Breast epithelium (tissue), 4 donors: ENCODE measurements around the gene FOXL2. TPM values are rescaled to one million over a fixed set of nuclear protein-coding genes. Genes with fewer than 3 reads are reported as not detected.

Experiments used
- DNase-seq, 2 donors: peaks; one replicate each; pipeline ENCODE4 v3.0.0-alpha.2; 2019; ENCODE audit warnings: low spot score in 2 of 2
- H3K27ac ChIP-seq, 2 donors: fragments of 200-600 bp; sonication (generic) in 1 of 2; one replicate each; pipeline ENCODE4 v1.5.1; 2016 to 2019; ENCODE audit warnings: mild to moderate bottlenecking in 1 of 2
- H3K27me3 ChIP-seq, 2 donors: fragments of 200-600 bp; sonication (generic) in 1 of 2; one replicate each; pipeline versions ENCODE4 v1.5.1 to v1.6.0; 2017 to 2019; ENCODE audit warnings: control low read depth in 1 of 2, mild to moderate bottlenecking in 1 of 2
- H3K36me3 ChIP-seq: fragments of 200-600 bp; one replicate; pipeline ENCODE4 v1.5.1; 2019
- H3K4me1 ChIP-seq, 2 donors: fragments of 200-600 bp; sonication (generic); one replicate each; pipeline ENCODE4 v1.5.1; 2016 to 2019; ENCODE audit warnings: control low read depth in 1 of 2
- H3K4me3 ChIP-seq, 3 donors: fragments of 200-600 bp; sonication (generic); 1 replicate in 2 of 3; 2 replicates in 1 of 3; pipeline ENCODE4 v1.5.1; 2016 to 2019; ENCODE audit warnings: mild to moderate bottlenecking in 3 of 3, moderate library complexity in 2 of 3
- H3K9me3 ChIP-seq, 2 donors: fragments of 200-600 bp; sonication (generic) in 1 of 2; one replicate each; pipeline ENCODE4 v1.5.1; 2016 to 2019; ENCODE audit warnings: control low read depth in 1 of 2
- POLR2A ChIP-seq: fragments of 450-650 bp; IDR thresholded peaks from one replicate; pipeline ENCODE4 v1.6.1; 2016; ENCODE audit warnings: antibody characterized with exemption, mild to moderate bottlenecking, moderate library complexity
- POLR2AphosphoS5 ChIP-seq, 3 donors: sonication (generic); formaldehyde crosslinking; IDR thresholded peaks; one replicate each; pipeline ENCODE4 v1.6.1; 2017; ENCODE audit warnings: antibody characterized with exemption in 3 of 3
- intact Hi-C: fragments of 100-400 bp; cut with DNase I; formaldehyde crosslinking; loops from one replicate; pipeline ENCODE4 v1.15.1; 2023; ENCODE audit warnings: low total_unique reads
- total RNA-seq, 3 donors: library from RNA; depleted of rRNA; stranded (reverse); fragments of >200 nt; gene quantifications; one replicate each; pipeline ENCODE4 v1.1.0, GENCODE V29; 2016
- TF ChIP-seq, protein P1 (sequence below), 3 donors: fragments of 450-650 bp; IDR thresholded peaks; one replicate each; pipeline ENCODE4 v1.5.1; 2016 to 2017; ENCODE audit warnings: antibody characterized with exemption in 3 of 3, mild to moderate bottlenecking in 3 of 3, moderate library complexity in 3 of 3

The FOXL2 gene
- total RNA-seq, 3 donors from 2014 or later, result 0.33 TPM; not detected in 2

DNA sequence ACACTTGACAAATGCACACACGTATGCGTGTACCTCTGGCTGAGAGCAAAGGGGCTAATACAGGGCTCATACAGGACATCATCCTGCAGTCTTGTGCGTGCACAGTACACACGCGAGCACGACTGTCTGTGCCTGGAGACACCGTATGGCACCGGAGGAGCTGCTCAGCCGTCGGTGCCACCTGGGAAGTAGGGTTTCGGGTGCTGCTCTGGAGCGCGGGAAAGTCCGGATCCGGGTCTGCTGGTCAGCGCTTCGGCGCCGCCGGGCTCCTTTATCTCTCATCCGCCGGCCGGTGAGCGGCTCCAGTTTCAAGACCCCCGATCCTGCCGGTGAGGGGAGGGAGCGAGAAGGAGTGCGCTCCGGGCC is 9.3 kb downstream of the FOXL2 start:
- Histone ChIP-seq H3K27me3 (peaks cover 10 to 75% of the 10 kb centered on the region in 2 donors), H3K9me3 (no peaks in the 10 kb centered on the region), H3K27ac (no peak overlapping the region), H3K4me3 (peak overlapping the region in 1 of 3 donors; percentile 34), H3K4me1 (peaks cover 0 to 21% of the 10 kb centered on the region in 2 donors), H3K36me3 (no peaks in the 10 kb centered on the region)
- TF ChIP-seq POLR2AphosphoS5 (IDR thresholded peaks at IDR 0.05) (no peak), POLR2A (no peak)
- TF ChIP-seq, protein P1, sequence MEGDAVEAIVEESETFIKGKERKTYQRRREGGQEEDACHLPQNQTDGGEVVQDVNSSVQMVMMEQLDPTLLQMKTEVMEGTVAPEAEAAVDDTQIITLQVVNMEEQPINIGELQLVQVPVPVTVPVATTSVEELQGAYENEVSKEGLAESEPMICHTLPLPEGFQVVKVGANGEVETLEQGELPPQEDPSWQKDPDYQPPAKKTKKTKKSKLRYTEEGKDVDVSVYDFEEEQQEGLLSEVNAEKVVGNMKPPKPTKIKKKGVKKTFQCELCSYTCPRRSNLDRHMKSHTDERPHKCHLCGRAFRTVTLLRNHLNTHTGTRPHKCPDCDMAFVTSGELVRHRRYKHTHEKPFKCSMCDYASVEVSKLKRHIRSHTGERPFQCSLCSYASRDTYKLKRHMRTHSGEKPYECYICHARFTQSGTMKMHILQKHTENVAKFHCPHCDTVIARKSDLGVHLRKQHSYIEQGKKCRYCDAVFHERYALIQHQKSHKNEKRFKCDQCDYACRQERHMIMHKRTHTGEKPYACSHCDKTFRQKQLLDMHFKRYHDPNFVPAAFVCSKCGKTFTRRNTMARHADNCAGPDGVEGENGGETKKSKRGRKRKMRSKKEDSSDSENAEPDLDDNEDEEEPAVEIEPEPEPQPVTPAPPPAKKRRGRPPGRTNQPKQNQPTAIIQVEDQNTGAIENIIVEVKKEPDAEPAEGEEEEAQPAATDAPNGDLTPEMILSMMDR (IDR thresholded peaks at IDR 0.05), result no peak
- intact Hi-C loops, result no loop called here
- no peak for DNase-seq

DNA sequence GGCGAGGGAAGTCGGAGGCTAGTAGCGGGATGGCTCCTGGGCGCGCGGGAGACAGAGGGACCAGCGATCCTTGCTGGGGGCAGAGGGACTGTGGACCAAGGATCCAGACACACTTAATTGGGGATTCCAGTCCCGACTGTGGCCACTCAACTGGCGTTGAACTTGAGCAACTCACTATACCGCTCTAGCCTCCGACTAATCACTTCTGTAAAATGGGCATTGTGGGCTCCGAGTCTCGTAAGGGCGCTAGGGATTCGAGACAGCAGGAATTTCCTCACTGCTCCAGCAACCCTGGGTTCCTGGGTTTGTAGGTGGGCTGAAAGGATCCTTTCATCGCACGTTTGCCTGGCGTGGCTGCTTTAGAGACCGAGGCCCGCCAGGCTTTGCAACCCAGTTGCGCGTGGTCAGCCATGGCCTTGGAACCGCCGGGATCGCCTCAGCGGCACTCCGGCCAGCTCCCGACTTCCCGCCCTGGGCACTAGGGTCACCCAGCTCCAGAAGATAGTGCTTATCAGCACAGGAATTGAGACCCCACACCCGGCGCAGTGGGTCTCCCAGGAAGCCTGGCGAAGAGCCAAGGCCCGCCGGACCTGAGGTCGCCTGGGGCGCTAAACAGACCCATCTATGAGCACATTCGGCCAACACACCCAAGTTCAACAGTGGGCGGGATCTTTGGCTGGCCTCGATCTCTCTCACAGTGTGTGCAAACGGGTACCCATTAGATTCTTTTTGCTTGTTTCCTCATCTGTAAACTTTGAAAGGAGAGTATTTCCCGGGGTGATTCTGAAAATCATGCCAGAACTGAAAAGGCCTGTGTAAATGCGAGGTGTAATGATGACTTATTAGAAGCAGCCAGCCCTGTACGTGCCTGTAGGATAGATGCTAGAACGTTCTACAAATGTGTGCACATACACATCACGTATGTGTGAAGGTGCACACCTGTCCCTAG is 9.9 kb downstream of the FOXL2 start:
- H3K36me3 ChIP-seq, result no peaks in the 10 kb centered on the region
- TF ChIP-seq POLR2A, result no peak
- TF ChIP-seq, protein P1 (IDR thresholded peaks at IDR 0.05), result no peak
- TF ChIP-seq POLR2AphosphoS5 (IDR thresholded peaks at IDR 0.05), result no peak
- no peak for DNase-seq
- no peaks in the 10 kb centered on the region for H3K9me3 ChIP-seq
- intact Hi-C loops, result no loop called here
- H3K4me3 ChIP-seq, result peak overlapping the region in 2 of 3 donors; percentile 38 to 65
- no peak overlapping the region for H3K27ac ChIP-seq
- peaks cover 0 to 21% of the 10 kb centered on the region in 2 donors for H3K4me1 ChIP-seq
- H3K27me3 ChIP-seq, result peaks cover 10 to 69% of the 10 kb centered on the region in 2 donors

DNA sequence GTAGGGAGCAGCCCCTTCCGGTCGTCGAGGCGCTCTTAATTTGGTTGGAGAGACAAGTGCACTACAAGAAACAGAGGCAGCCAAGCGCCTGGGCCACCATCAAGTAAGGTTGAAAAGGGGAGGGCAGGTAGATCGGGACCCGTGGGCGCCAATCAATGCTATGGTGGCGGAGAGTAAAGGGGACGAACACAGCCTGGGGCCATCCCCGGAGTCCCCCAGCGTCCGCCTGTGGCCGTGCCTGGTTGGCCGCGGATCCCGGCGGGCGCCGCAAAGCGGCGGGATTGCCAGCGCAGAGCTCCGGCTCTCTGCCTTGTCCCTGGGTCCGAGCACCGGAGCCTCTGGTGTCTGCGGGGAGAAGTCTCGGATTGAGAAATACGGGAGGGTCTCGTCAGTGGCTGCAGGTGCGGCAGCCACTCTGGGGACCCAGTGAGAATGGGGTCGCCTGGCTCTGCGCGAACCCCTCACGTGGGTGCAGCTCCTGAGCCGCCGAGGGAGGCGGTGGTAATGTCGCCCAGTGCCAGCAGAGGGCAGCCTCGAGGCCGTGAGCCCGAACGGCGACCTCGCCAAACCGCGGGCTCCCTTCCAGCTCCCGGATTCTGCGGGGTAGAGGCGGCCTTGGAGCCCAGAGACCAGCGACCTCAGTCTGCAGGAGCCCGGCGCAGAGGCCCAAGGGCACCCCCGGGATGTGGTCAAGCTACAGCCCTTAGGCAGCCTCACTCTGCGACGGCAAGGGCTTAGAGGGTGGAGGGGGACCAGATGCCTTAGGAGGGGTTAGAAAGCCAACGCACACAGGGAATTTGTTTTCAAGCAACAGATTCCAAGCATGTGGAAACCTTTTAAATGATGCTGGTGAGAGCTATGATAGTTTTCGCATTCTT is 10.8 kb downstream of the FOXL2 start:
- intact Hi-C loops, result no loop called here
- peaks cover 0 to 21% of the 10 kb centered on the region in 2 donors for H3K4me1 ChIP-seq
- H3K4me3 ChIP-seq, result peak overlapping the region; percentile 0 to 65 (median 38)
- TF ChIP-seq POLR2A, result no peak
- TF ChIP-seq, protein P1 (IDR thresholded peaks at IDR 0.05), result peak; percentile 45 to 87 (median 81)
- TF ChIP-seq POLR2AphosphoS5 (IDR thresholded peaks at IDR 0.05), result no peak
- H3K36me3 ChIP-seq, result no peaks in the 10 kb centered on the region
- DNase-seq, result peak; percentile 47 to 72
- no peak overlapping the region for H3K27ac ChIP-seq
- peaks cover 10 to 60% of the 10 kb centered on the region in 2 donors for H3K27me3 ChIP-seq
- no peaks in the 10 kb centered on the region for H3K9me3 ChIP-seq

DNA sequence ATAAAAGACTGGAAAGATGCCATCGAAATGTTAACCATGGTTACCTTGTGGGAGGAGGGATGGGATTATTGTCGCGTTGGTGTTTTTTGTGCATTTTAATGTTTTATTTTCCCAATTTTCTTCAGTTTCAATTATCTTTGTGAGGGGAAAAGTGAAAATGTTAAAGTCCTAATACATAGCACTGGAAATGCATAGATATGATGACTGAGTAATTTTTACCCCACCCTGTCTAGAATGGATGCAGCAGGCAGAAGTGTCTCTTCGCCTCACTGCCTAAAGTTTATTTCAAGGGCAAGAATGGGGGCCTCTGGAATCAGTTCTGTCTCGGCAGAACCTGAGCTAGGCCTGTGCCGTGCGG is 11.5 kb downstream of the FOXL2 start:
- Histone ChIP-seq H3K9me3 (no peaks in the 10 kb centered on the region), H3K36me3 (no peaks in the 10 kb centered on the region), H3K4me3 (no peak overlapping the region), H3K27ac (no peak overlapping the region), H3K4me1 (peaks cover 0 to 21% of the 10 kb centered on the region in 2 donors), H3K27me3 (peaks cover 10 to 54% of the 10 kb centered on the region in 2 donors)
- TF ChIP-seq, protein P1 (IDR thresholded peaks at IDR 0.05), result no peak
- TF ChIP-seq POLR2A (no peak), POLR2AphosphoS5 (IDR thresholded peaks at IDR 0.05) (no peak)
- intact Hi-C loops, result no loop called here
- no peak for DNase-seq
